GM21447 (cell line): ENCODE results near the gene SH3RF2.
"Not testable (repeated sequence)": the region's sequence is repeated elsewhere in the genome, so short reads cannot be mapped to it uniquely, and the experiment has no call there.

Experiments used
- ATAC-seq: cut with Tn5 transposase; IDR thresholded peaks from one replicate; pipeline ENCODE4 v1.9.1; 2021; ENCODE audit not compliant: unreplicated experiment

The SH3RF2 gene

GRCh38 chr5:146072595-146072994, 136.2 kb downstream of the SH3RF2 start:
- ATAC-seq, result no peak

- no peak for ATAC-seq
Observed at GRCh38 chr5:146073239-146073900, 137.0 kb downstream of the SH3RF2 start.

DNA sequence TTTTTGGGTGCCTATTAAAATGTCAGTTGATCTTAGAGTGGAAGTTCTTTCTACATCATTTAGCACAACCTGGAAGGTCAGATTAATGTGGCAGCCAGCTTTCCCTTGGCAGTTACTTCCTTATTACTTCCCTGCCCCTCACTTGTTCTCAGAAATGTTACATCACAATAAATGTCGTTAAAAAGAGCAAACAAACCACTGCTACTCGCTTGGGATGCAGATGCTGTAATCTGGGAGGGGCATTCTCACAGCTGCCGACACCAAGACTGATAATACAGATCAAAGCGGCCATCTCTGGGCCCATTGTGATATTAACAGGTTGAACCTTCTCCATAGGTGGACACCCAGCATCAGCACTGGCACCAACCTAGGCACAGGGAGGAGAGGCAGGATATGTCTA, 139.7 kb downstream of the SH3RF2 start:
- ATAC-seq, result no peak

GRCh38 chr5:146076455-146076854, 140.1 kb downstream of the SH3RF2 start:
- ATAC-seq, result no peak

DNA sequence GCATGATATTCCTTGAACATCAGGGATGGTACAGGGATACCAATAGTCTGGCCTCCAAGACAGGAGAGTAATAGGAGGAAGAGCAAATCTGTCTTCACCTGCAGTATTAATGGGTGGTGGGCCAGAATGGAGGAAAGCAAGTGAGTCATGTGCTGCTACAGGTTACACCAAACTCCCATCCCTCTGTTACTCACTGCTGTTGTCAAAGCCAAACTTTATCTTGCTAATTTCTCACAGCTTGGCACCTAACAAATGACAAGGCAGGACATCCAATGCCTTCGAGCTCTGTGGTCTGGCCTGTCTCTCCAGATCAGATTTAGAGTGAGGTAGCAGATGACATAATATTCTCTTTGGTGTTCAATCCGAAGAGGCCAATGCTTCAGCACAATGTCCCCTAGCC, 142.2 kb downstream of the SH3RF2 start:
- ATAC-seq, result no peak

- no peak for ATAC-seq
Observed at GRCh38 chr5:146079695-146080373, 143.5 kb downstream of the SH3RF2 start.

- ATAC-seq, result no peak
Observed at GRCh38 chr5:146081556-146081955, 145.2 kb downstream of the SH3RF2 start.

GRCh38 chr5:146082798-146083197, 146.4 kb downstream of the SH3RF2 start:
- peak; percentile 91 for ATAC-seq

GRCh38 chr5:146084376-146084775, 148.0 kb downstream of the SH3RF2 start:
- ATAC-seq, result no peak

GRCh38 chr5:146088098-146088497, 151.7 kb downstream of the SH3RF2 start:
- ATAC-seq, result no peak

DNA sequence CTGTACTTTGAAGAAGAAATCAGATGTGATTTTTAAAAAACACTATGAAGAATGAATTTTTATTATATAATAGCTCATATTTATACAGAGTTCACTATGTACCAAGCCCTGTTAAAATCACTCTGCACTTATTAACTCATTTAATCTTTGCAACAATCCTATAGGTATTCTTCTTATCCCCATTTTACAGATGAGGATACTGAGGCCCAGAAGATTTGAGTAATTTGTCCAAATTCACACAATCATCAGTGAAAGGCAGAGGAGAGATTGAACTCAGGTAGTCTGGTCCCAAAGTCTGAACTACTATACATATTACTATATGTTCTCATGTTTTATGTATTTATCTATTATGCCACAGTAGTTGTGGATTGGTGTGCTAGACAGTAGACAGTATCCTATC, 152.9 kb downstream of the SH3RF2 start:
- ATAC-seq, result no peak

DNA sequence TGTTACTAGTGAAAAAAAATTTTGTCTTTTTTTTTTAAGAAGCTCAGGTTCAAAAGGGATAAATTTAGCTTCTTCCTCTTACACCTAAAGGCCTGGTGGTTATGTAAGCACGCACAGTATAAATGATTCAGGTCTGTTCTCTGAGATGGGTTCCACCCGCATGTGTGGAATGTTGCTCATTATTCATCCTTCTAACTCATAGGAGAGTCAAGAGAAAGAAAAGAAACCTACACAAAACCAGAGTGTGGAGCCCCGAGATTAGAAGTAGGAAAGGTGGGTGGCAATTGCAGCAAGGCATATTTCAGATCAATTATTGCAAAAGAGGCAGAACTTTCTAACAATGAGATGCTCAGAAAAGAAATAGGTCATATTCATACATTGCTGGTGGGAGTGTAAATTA, 155.5 kb downstream of the SH3RF2 start:
- no peak for ATAC-seq

DNA sequence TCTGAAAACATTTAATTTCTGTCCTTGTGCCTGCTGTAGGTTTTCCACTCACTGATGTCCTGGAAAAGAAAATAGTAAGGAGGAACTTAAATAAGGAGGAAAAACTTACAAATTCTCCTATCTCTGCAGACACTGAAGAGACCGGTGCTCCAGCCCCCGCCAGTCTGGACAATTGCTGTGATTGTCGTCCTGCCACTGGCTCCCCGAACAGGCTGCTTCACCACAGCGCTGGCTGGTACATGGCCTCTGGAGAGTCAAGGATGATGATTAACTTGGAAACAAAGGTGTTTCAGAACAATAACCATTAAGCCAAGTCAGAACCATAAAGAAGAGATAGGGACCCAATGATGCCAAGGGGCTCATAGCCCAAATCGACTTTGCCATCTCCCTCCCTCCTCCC, 161.7 kb downstream of the SH3RF2 start:
- ATAC-seq, result no peak

GRCh38 chr5:146101646-146102045, 165.3 kb downstream of the SH3RF2 start:
- no peak for ATAC-seq

DNA sequence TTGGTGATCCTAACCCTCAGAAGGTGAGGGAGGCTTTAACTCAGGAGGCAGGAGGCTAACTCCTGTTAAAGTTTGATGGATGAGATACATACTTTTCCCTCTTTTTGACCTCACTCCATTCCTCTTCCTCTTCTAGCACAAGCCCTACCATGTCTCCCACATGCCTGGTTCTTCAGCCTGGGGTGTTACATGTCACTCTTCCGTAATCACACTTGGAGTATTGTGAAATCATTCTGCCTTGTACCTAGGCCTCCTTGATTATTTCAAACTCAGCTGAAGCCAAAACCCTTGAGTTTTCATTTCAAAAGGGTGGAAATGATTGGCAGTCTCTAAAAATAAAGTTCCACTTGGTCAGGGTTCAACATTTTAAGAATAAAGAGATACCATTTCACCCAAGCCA, 167.2 kb downstream of the SH3RF2 start:
- no peak for ATAC-seq

- no peak for ATAC-seq
Observed at GRCh38 chr5:146105477-146105876, 169.1 kb downstream of the SH3RF2 start, which contains the start of gene PLAC8L1. PLAC8L1 (minus strand) TSS chr5:146105577; CDS start chr5:146104311, 1,266 bp downstream.

- no peak for ATAC-seq
Observed at GRCh38 chr5:146107901-146108300, 171.5 kb downstream of the SH3RF2 start.

DNA sequence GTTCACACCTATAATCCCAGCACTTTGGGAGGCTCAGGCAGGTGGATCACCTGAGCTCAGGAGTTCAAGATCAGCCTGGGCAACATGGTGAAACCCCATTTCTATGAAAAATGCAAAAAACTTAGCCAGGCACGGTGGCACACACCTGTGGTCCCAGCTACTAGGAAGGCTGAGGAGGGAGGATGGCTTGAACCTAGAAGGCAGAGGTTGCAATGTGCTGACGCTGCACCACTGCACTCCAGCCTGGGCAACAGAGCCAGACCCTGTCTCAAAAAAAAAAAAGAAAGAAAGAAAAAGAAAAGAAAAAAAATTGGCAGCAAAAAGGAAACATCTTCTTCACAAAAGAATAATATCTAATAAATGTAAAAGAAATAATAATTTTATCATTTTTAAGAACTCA, 172.5 kb downstream of the SH3RF2 start:
- ATAC-seq, result not testable (repeated sequence)

DNA sequence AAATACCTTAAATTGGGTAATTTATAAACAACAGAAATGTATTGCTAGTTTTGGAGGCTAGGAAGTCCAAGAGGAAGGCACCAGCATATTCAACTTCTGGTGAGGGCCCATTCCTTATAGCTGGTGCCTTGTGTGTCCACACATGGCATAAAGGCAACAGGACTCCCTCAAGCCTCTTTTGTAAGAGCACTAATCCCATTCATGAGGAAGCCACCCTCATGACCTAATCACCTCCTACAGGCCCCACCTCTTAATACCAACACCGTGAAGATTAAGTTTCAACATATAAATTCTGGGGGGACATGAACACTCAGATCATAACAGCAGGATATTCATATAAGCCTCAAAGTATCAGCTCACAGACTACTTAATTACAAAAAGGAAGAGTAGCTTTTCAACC, 173.0 kb downstream of the SH3RF2 start:
- no peak for ATAC-seq

DNA sequence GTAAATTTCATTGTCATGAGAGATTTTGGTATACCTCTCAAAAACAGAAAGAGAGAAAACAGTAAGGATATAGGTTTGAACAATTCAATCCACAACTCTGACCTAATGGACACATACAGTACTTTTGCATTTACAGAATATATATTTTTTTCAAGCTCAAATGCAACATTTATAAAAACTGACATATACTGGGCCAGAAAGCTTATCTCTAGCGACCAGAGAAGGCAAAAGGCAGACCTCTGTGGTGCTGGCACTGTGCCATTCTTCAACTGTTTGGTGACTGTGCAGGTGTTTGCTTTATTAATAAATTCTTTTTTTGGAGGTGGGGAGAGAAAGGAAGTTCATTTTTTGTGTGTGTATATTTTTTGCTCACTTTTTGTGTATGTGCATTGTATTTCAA, 175.0 kb downstream of the SH3RF2 start:
- no peak for ATAC-seq

- ATAC-seq, result no peak
Observed at GRCh38 chr5:146112476-146112875, 176.1 kb downstream of the SH3RF2 start.
